Neutrophil (primary cell): ENCODE data around the gene RBMS3.

Source experiments
- H3K27ac ChIP-seq: fragments of 200-600 bp; sonication (generic); 2 replicates; pipeline ENCODE4 v1.5.1; 2016; ENCODE audit warnings: mild to moderate bottlenecking, moderate library complexity
- H3K27me3 ChIP-seq: fragments of 200-600 bp; sonication (generic); 2 replicates; pipeline ENCODE4 v1.6.0; 2016; ENCODE audit warnings: mild to moderate bottlenecking
- H3K36me3 ChIP-seq: fragments of 200-600 bp; sonication (generic); 2 replicates; pipeline ENCODE4 v1.5.1; 2017
- H3K4me1 ChIP-seq, 2 experiments: fragments of 200-600 bp in 1 of 2; sonication (generic) in 1 of 2; 1 replicate in 1 of 2; 2 replicates in 1 of 2; pipeline versions ENCODE4 v1.5.1 to v1.6.1; 2013 to 2016; ENCODE audit warnings: low read depth in 1 of 2, low read length in 1 of 2, mild to moderate bottlenecking in 1 of 2, moderate library complexity in 1 of 2; ENCODE audit not compliant: control insufficient read depth in 1 of 2, insufficient read depth in 1 of 2
- H3K4me3 ChIP-seq, 2 experiments: fragments of 200-600 bp in 1 of 2; sonication (generic) in 1 of 2; 1 replicate in 1 of 2; 2 replicates in 1 of 2; pipeline ENCODE4 v1.5.1; 2013 to 2016; ENCODE audit warnings: low read depth in 1 of 2, low read length in 1 of 2, mild to moderate bottlenecking in 1 of 2, moderate library complexity in 1 of 2
- H3K9me3 ChIP-seq: fragments of 200-600 bp; sonication (generic); 2 replicates; pipeline ENCODE4 v1.5.1; 2016
- TF ChIP-seq, protein P1 (sequence below): fragments of 200-600 bp; sonication (generic); IDR thresholded peaks from 2 replicates; pipeline ENCODE4 v1.5.1; 2016; ENCODE audit warnings: antibody characterized with exemption

Gene RBMS3

GRCh38 chr3:29312395-29312794 lies 31.5 kb downstream of the RBMS3 start:
- H3K4me1 ChIP-seq = no peaks in the 10 kb centered on the region
- no peaks in the 10 kb centered on the region for H3K36me3 ChIP-seq
- H3K9me3 ChIP-seq = no peaks in the 10 kb centered on the region
- TF ChIP-seq, protein P1, sequence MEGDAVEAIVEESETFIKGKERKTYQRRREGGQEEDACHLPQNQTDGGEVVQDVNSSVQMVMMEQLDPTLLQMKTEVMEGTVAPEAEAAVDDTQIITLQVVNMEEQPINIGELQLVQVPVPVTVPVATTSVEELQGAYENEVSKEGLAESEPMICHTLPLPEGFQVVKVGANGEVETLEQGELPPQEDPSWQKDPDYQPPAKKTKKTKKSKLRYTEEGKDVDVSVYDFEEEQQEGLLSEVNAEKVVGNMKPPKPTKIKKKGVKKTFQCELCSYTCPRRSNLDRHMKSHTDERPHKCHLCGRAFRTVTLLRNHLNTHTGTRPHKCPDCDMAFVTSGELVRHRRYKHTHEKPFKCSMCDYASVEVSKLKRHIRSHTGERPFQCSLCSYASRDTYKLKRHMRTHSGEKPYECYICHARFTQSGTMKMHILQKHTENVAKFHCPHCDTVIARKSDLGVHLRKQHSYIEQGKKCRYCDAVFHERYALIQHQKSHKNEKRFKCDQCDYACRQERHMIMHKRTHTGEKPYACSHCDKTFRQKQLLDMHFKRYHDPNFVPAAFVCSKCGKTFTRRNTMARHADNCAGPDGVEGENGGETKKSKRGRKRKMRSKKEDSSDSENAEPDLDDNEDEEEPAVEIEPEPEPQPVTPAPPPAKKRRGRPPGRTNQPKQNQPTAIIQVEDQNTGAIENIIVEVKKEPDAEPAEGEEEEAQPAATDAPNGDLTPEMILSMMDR = no peak
- H3K4me3 ChIP-seq = no peak overlapping the region
- no peaks in the 10 kb centered on the region for H3K27me3 ChIP-seq
- no peak overlapping the region for H3K27ac ChIP-seq

DNA sequence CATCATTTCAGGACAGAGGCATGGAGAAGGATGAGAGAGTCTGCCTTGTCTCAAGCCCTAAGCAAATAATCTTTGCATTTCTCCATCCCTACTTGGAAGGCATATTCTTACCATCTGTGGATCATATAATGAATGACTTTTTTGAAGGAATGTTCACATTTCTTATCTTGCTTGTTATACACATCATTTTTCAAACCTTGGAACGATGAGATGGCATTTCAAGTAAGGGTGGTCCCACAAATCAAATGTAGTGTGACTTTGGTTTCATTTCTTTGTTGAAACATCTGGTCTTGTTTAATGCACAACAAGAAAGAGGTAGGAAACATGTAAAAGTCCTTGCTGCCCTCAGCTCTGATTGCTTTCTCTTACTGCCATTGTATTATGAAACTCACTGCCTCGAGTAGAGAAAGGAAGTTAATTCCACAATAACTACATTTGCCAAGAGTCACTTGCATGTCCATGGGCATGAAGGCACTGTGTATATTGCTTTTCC lies 32.1 kb downstream of the RBMS3 start:
- Histone ChIP-seq H3K27me3 (no peaks in the 10 kb centered on the region), H3K27ac (no peak overlapping the region)

DNA sequence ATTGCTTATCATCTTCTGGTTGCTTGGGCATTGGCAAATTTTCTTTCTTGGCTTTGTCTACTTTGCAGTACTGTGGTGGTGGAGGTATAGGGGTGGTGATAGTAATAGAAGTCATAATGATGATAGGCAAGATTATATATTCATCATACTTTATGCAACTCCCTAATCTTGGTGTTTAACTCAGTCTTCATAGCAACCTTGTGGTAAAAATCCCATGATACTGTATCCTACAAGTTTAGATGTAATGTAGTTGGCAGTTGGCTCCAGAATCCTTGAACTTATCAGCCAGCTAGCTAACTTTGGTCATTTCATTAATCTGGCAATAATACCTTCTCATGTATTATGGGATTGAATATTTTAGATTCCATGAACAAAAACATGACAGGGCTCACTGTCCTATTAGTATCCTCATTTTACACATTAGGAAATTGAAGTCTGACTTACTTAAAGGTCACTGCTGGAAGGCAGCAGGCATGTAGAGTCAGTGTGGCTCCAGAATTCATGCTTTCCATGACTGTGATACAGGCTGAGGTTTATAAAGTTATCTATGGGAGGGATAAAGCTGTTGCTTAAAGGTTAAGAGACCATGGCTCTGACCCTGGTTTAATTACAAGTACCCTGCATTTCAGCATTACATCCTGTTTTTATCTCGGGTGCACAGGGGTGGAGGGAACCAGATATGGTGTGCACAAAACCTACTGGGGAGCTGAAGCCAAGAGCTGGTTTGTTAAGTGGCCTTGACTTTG lies 33.3 kb downstream of the RBMS3 start:
- no peaks in the 10 kb centered on the region for H3K4me1 ChIP-seq

More for the DNA sequence above, 32.1 kb downstream of the RBMS3 start:
- H3K9me3 ChIP-seq = no peaks in the 10 kb centered on the region
- H3K36me3 ChIP-seq = no peaks in the 10 kb centered on the region
- TF ChIP-seq, protein P1 = no peak
- no peak overlapping the region for H3K4me3 ChIP-seq
- H3K4me1 ChIP-seq = no peaks in the 10 kb centered on the region

GRCh38 chr3:29314727-29315088 lies 33.8 kb downstream of the RBMS3 start:
- no peak overlapping the region for H3K27ac ChIP-seq
- H3K36me3 ChIP-seq = no peaks in the 10 kb centered on the region
- no peak overlapping the region for H3K4me3 ChIP-seq
- H3K4me1 ChIP-seq = no peaks in the 10 kb centered on the region
- no peaks in the 10 kb centered on the region for H3K9me3 ChIP-seq
- TF ChIP-seq, protein P1 = no peak
- H3K27me3 ChIP-seq = no peaks in the 10 kb centered on the region

More for the DNA sequence above, 33.3 kb downstream of the RBMS3 start:
- Histone ChIP-seq H3K36me3 (no peaks in the 10 kb centered on the region), H3K27me3 (no peaks in the 10 kb centered on the region), H3K4me3 (no peak overlapping the region), H3K9me3 (no peaks in the 10 kb centered on the region), H3K27ac (no peak overlapping the region)
- TF ChIP-seq, protein P1 = no peak

- no peaks in the 10 kb centered on the region for H3K27me3 ChIP-seq
- TF ChIP-seq, protein P1 = no peak
- no peaks in the 10 kb centered on the region for H3K9me3 ChIP-seq
- H3K27ac ChIP-seq = no peak overlapping the region
- no peak overlapping the region for H3K4me3 ChIP-seq
- no peaks in the 10 kb centered on the region for H3K36me3 ChIP-seq
- no peaks in the 10 kb centered on the region for H3K4me1 ChIP-seq
These were observed 36.8 kb downstream of the RBMS3 start for GRCh38 chr3:29317659-29318173.
